SK-N-SH treated with all-trans-retinoic acid at 6 μM for 48 hours (cell line): ENCODE data around the gene FDX2.

Experiments used
- ATAC-seq: fragments of 200-7000 bp; cut with Tn5 transposase; 3 replicates; pipeline ENCODE4 v1.9.1; 2020; ENCODE audit warnings: mild to moderate bottlenecking, moderate library complexity
- ARNTL ChIP-seq: fragments of 450-650 bp; formaldehyde crosslinking; IDR thresholded peaks from 2 replicates; pipeline ENCODE4 v1.5.0; 2020; ENCODE audit warnings: low read depth, mild to moderate bottlenecking, moderate library complexity, borderline replicate concordance
- CSDC2 ChIP-seq: fragments of 250-450 bp; sonication (Bioruptor Pico); IDR thresholded peaks from 2 replicates; pipeline ENCODE4 v1.5.0; 2020; ENCODE audit warnings: mild to moderate bottlenecking, moderate library complexity
- CSRNP3 ChIP-seq: fragments of 250-450 bp; sonication (Bioruptor Pico); IDR thresholded peaks from 2 replicates; pipeline ENCODE4 v1.5.1; 2021; ENCODE audit warnings: mild to moderate bottlenecking, moderate library complexity
- ESRRG ChIP-seq: fragments of 250-450 bp; sonication (Bioruptor Pico); IDR thresholded peaks from 2 replicates; pipeline ENCODE4 v1.6.1; 2021; ENCODE audit warnings: mild to moderate bottlenecking
- GLIS3 ChIP-seq: fragments of 250-450 bp; sonication (Bioruptor Pico); IDR thresholded peaks from 2 replicates; pipeline ENCODE4 v1.5.0; 2020; ENCODE audit warnings: mild to moderate bottlenecking, moderate library complexity
- ISL1 ChIP-seq: fragments of 250-450 bp; sonication (Bioruptor Pico); IDR thresholded peaks from 2 replicates; pipeline ENCODE4 v2.1.2; 2022; ENCODE audit warnings: mild to moderate bottlenecking, moderate library complexity
- OSR1 ChIP-seq: fragments of 250-450 bp; sonication (Bioruptor Pico); IDR thresholded peaks from 2 replicates; pipeline ENCODE4 v1.8.0; 2022; ENCODE audit warnings: moderate library complexity, mild to moderate bottlenecking, inconsistent platforms
- PATZ1 ChIP-seq: fragments of 250-450 bp; sonication (Bioruptor Pico); IDR thresholded peaks from 2 replicates; pipeline ENCODE4 v1.8.0; 2020; ENCODE audit warnings: mild to moderate bottlenecking, moderate library complexity, borderline replicate concordance
- PPARA ChIP-seq: fragments of 250-450 bp; sonication (Bioruptor Pico); IDR thresholded peaks from 2 replicates; pipeline ENCODE4 v1.5.0; 2020; ENCODE audit warnings: mild to moderate bottlenecking, borderline replicate concordance
- RARB ChIP-seq: fragments of 250-450 bp; sonication (Bioruptor Pico); IDR thresholded peaks from 2 replicates; pipeline ENCODE4 v1.8.0; 2021; ENCODE audit warnings: mild to moderate bottlenecking, moderate library complexity
- SNAI2 ChIP-seq: fragments of 250-450 bp; sonication (Bioruptor Pico); IDR thresholded peaks from 2 replicates; pipeline ENCODE4 v1.5.0; 2020; ENCODE audit warnings: mild to moderate bottlenecking, moderate library complexity
- TCF4 ChIP-seq: fragments of 250-450 bp; sonication (Bioruptor Pico); IDR thresholded peaks from 2 replicates; pipeline ENCODE4 v1.8.0; 2021; ENCODE audit warnings: mild to moderate bottlenecking, moderate library complexity, borderline replicate concordance
- TOX ChIP-seq: fragments of 250-450 bp; sonication (Bioruptor Pico); IDR thresholded peaks from 2 replicates; pipeline ENCODE4 v1.8.0; 2021; ENCODE audit warnings: mild to moderate bottlenecking, moderate library complexity, borderline replicate concordance
- ZFP3 ChIP-seq: fragments of 250-450 bp; sonication (Bioruptor Pico); IDR thresholded peaks from 2 replicates; pipeline ENCODE4 v1.5.0; 2020; ENCODE audit warnings: mild to moderate bottlenecking, moderate library complexity
- ZFP30 ChIP-seq: fragments of 450-650 bp; formaldehyde crosslinking; IDR thresholded peaks from 2 replicates; pipeline ENCODE4 v1.5.0; 2022; ENCODE audit warnings: mild to moderate bottlenecking, moderate library complexity
- ZNF565 ChIP-seq: fragments of 450-650 bp; formaldehyde crosslinking; conservative IDR thresholded peaks from 2 replicates; pipeline ENCODE4 v1.5.0; 2020; ENCODE audit warnings: low read depth, mild to moderate bottlenecking, moderate library complexity
- ZNF70 ChIP-seq: fragments of 450-650 bp; formaldehyde crosslinking; IDR thresholded peaks from 2 replicates; pipeline ENCODE4 v1.5.0; 2020; ENCODE audit warnings: mild to moderate bottlenecking, moderate library complexity
- ZNF8 ChIP-seq: fragments of 450-650 bp; formaldehyde crosslinking; IDR thresholded peaks from 2 replicates; pipeline ENCODE4 v1.5.0; 2020; ENCODE audit warnings: mild to moderate bottlenecking, moderate library complexity
- TF ChIP-seq, protein P1 (sequence below): fragments of 250-450 bp; sonication (Bioruptor Pico); IDR thresholded peaks from 2 replicates; pipeline ENCODE4 v1.8.0; 2021; ENCODE audit warnings: low read depth, mild to moderate bottlenecking, moderate library complexity, borderline replicate concordance
- TF ChIP-seq, protein P2 (sequence below): fragments of 250-450 bp; sonication (Bioruptor Pico); IDR thresholded peaks from 2 replicates; pipeline ENCODE4 v1.5.1; 2020; ENCODE audit warnings: low read depth, mild to moderate bottlenecking, moderate library complexity
- TF ChIP-seq, protein P3 (sequence below): fragments of 250-450 bp; sonication (Bioruptor Pico); IDR thresholded peaks from 2 replicates; pipeline ENCODE4 v1.5.0; 2020; ENCODE audit warnings: mild to moderate bottlenecking, moderate library complexity

The FDX2 gene

DNA sequence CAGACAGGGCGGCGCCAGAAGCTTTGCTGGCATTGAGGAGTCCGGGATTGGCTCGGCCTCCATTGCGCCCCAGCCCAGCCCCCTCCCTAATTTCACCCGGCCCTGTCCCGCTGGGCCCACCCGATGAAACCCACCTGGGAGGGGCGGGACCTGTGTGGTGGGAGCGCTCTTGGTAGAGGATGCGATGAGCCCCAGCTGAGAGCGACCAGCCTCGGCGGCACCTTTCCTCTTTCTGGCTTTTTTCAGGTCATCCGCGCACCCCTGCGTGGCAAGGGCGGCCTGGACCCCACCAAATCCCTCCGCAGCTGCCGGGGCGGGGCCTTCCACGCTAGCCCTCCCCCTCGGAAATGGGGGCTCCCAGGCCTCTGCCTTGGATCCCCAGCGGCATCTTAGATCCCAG lies 6.4 kb downstream of the FDX2 start, which contains the start of gene ZGLP1:
TSS of gene ZGLP1 (minus strand) at position 393 of the 400 bp plus-strand sequence.
- no peak for ATAC-seq
- no peak for TF ChIP-seq ZFP3 (CRISPR knock-in tag)
- no peak for TF ChIP-seq PPARA
- no peak for TF ChIP-seq OSR1
- TF ChIP-seq CSDC2, result no peak
- TF ChIP-seq ARNTL (CRISPR knock-in tag), result no peak
- no peak for TF ChIP-seq ISL1 (CRISPR knock-in tag)
- no peak for TF ChIP-seq SNAI2 (CRISPR knock-in tag)
- TF ChIP-seq, protein P1, sequence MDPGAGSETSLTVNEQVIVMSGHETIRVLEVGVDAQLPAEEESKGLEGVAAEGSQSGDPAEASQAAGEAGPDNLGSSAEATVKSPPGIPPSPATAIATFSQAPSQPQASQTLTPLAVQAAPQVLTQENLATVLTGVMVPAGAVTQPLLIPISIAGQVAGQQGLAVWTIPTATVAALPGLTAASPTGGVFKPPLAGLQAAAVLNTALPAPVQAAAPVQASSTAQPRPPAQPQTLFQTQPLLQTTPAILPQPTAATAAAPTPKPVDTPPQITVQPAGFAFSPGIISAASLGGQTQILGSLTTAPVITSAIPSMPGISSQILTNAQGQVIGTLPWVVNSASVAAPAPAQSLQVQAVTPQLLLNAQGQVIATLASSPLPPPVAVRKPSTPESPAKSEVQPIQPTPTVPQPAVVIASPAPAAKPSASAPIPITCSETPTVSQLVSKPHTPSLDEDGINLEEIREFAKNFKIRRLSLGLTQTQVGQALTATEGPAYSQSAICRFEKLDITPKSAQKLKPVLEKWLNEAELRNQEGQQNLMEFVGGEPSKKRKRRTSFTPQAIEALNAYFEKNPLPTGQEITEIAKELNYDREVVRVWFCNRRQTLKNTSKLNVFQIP, result no peak
- no peak for TF ChIP-seq RARB (CRISPR knock-in tag)
- TF ChIP-seq TOX (CRISPR knock-in tag), result no peak
- no peak for TF ChIP-seq GLIS3 (CRISPR knock-in tag)
- TF ChIP-seq ZNF8 (CRISPR knock-in tag), result no peak
- TF ChIP-seq, protein P2, sequence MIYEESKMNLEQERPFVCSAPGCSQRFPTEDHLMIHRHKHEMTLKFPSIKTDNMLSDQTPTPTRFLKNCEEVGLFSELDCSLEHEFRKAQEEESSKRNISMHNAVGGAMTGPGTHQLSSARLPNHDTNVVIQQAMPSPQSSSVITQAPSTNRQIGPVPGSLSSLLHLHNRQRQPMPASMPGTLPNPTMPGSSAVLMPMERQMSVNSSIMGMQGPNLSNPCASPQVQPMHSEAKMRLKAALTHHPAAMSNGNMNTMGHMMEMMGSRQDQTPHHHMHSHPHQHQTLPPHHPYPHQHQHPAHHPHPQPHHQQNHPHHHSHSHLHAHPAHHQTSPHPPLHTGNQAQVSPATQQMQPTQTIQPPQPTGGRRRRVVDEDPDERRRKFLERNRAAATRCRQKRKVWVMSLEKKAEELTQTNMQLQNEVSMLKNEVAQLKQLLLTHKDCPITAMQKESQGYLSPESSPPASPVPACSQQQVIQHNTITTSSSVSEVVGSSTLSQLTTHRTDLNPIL (CRISPR knock-in tag), result no peak
- TF ChIP-seq, protein P3, sequence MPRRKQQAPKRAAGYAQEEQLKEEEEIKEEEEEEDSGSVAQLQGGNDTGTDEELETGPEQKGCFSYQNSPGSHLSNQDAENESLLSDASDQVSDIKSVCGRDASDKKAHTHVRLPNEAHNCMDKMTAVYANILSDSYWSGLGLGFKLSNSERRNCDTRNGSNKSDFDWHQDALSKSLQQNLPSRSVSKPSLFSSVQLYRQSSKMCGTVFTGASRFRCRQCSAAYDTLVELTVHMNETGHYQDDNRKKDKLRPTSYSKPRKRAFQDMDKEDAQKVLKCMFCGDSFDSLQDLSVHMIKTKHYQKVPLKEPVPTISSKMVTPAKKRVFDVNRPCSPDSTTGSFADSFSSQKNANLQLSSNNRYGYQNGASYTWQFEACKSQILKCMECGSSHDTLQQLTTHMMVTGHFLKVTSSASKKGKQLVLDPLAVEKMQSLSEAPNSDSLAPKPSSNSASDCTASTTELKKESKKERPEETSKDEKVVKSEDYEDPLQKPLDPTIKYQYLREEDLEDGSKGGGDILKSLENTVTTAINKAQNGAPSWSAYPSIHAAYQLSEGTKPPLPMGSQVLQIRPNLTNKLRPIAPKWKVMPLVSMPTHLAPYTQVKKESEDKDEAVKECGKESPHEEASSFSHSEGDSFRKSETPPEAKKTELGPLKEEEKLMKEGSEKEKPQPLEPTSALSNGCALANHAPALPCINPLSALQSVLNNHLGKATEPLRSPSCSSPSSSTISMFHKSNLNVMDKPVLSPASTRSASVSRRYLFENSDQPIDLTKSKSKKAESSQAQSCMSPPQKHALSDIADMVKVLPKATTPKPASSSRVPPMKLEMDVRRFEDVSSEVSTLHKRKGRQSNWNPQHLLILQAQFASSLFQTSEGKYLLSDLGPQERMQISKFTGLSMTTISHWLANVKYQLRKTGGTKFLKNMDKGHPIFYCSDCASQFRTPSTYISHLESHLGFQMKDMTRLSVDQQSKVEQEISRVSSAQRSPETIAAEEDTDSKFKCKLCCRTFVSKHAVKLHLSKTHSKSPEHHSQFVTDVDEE, result no peak
- no peak for TF ChIP-seq ZNF70 (CRISPR knock-in tag)
- TF ChIP-seq ESRRG (CRISPR knock-in tag), result no peak
- TF ChIP-seq ZFP30 (CRISPR knock-in tag), result no peak
- no peak for TF ChIP-seq TCF4 (CRISPR knock-in tag)
- TF ChIP-seq CSRNP3 (CRISPR knock-in tag), result no peak

DNA sequence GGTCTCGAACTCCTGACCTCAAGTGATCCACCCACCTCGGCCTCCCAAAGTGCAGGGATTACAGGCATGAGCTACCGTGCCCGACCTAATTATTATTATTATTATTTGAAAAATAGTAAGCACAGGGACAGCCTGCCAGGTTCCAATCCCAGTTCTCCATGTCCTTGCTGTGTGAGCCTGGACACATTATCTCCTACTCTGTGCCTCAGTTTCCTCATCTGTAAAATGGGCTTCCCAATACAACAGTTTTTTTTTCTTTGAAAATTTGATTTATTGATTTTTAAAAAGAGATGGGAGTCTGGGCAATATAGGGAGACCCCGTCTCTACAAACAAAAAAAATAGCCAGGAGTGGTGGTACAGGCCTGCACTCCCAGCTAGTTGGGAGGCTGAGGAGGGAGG lies 9.5 kb downstream of the FDX2 start:
- TF ChIP-seq GLIS3 (CRISPR knock-in tag) (no peak), RARB (CRISPR knock-in tag) (no peak), SNAI2 (CRISPR knock-in tag) (no peak), ZNF565 (CRISPR knock-in tag) (no peak), PATZ1 (CRISPR knock-in tag) (no peak), TOX (CRISPR knock-in tag) (no peak), OSR1 (no peak)
- TF ChIP-seq, protein P2 (CRISPR knock-in tag), result no peak
- TF ChIP-seq, protein P3, result no peak
- TF ChIP-seq, protein P1, result no peak
- ATAC-seq, result no peak
